ENCODE data around the gene ANP32B. TPM values are rescaled to one million over a fixed set of nuclear protein-coding genes. Genes with fewer than 3 reads are reported as not detected.
"Not testable (repeated sequence)": the region's sequence is repeated elsewhere in the genome, so short reads cannot be mapped to it uniquely, and the experiment has no call there.

ANP32B gene
- total RNA-seq, 6 experiments from 2014 or later: 99.6 to 165 (median 155) TPM

- H3K4me1 Mint-ChIP-seq (ENCODE audit: low read depth): no peaks in the 10 kb centered on the region
- peaks cover 3% of the 10 kb centered on the region for H3K9me3 Mint-ChIP-seq
- no peak for DNase-seq
- peaks cover 2% of the 10 kb centered on the region; the same call in 1 of the 2 replicates for H3K36me3 Mint-ChIP-seq (ENCODE audit: low read depth)
- no peak for TF ChIP-seq CTCF (IDR thresholded peaks at IDR 0.05)
- peaks cover 39% of the 10 kb centered on the region for H3K27me3 Mint-ChIP-seq (ENCODE audit: insufficient read depth)
- no peak overlapping the region for H3K4me3 Mint-ChIP-seq
- no peak overlapping the region for H3K27ac Mint-ChIP-seq
Measured at GRCh38 chr9:97970165-97970564, 13.0 kb upstream of the ANP32B start.

GRCh38 chr9:97972753-97973152 is 10.4 kb upstream of the ANP32B start:
- no peak for TF ChIP-seq CTCF (IDR thresholded peaks at IDR 0.05)
- Mint-ChIP-seq H3K4me3 (no peak overlapping the region), H3K4me1 (ENCODE audit: low read depth) (no peaks in the 10 kb centered on the region), H3K36me3 (ENCODE audit: low read depth) (peaks cover 4% of the 10 kb centered on the region; the same call in 1 of the 2 replicates), H3K9me3 (peaks cover 6% of the 10 kb centered on the region), H3K27ac (no peak overlapping the region), H3K27me3 (ENCODE audit: insufficient read depth) (peaks cover 29% of the 10 kb centered on the region)
- no peak for DNase-seq

GRCh38 chr9:97975376-97975775 is 7.8 kb upstream of the ANP32B start:
- Mint-ChIP-seq H3K4me1 (ENCODE audit: low read depth) (no peaks in the 10 kb centered on the region), H3K27me3 (ENCODE audit: insufficient read depth) (peaks cover 18% of the 10 kb centered on the region), H3K27ac (no peak overlapping the region), H3K4me3 (no peak overlapping the region), H3K36me3 (ENCODE audit: low read depth) (peaks cover 4% of the 10 kb centered on the region; the same call in 1 of the 2 replicates), H3K9me3 (peaks cover 6% of the 10 kb centered on the region)
- no peak for TF ChIP-seq CTCF (IDR thresholded peaks at IDR 0.05)
- DNase-seq: no peak

- not testable (repeated sequence) for H3K9me3 Mint-ChIP-seq; H3K27ac Mint-ChIP-seq; DNase-seq; H3K36me3 Mint-ChIP-seq (ENCODE audit: low read depth); H3K4me1 Mint-ChIP-seq (ENCODE audit: low read depth); H3K4me3 Mint-ChIP-seq
- peaks cover 14% of the 10 kb centered on the region for H3K27me3 Mint-ChIP-seq (ENCODE audit: insufficient read depth)
Measured at GRCh38 chr9:97976633-97977032, 6.5 kb upstream of the ANP32B start.

- DNase-seq: no peak
- peaks cover 4% of the 10 kb centered on the region; the same call in 1 of the 2 replicates for H3K36me3 Mint-ChIP-seq (ENCODE audit: low read depth)
- no peak overlapping the region for H3K4me3 Mint-ChIP-seq
- H3K9me3 Mint-ChIP-seq: peaks cover 6% of the 10 kb centered on the region
- H3K27me3 Mint-ChIP-seq (ENCODE audit: insufficient read depth): peaks cover 6% of the 10 kb centered on the region
- H3K27ac Mint-ChIP-seq: no peak overlapping the region
- TF ChIP-seq CTCF (IDR thresholded peaks at IDR 0.05): no peak
- H3K4me1 Mint-ChIP-seq (ENCODE audit: low read depth): peaks cover 17% of the 10 kb centered on the region
Measured at GRCh38 chr9:97978371-97979130, 4.6 kb upstream of the ANP32B start.

- peaks cover 17% of the 10 kb centered on the region for H3K4me1 Mint-ChIP-seq (ENCODE audit: low read depth)
- TF ChIP-seq CTCF (IDR thresholded peaks at IDR 0.05): no peak
- H3K9me3 Mint-ChIP-seq: peaks cover 5% of the 10 kb centered on the region
- no peak for DNase-seq
- no peak overlapping the region for H3K27ac Mint-ChIP-seq
- no peak overlapping the region for H3K4me3 Mint-ChIP-seq
- peaks cover 4% of the 10 kb centered on the region; the same call in 1 of the 2 replicates for H3K36me3 Mint-ChIP-seq (ENCODE audit: low read depth)
- peaks cover 3% of the 10 kb centered on the region for H3K27me3 Mint-ChIP-seq (ENCODE audit: insufficient read depth)
Measured at GRCh38 chr9:97979788-97980478, 3.2 kb upstream of the ANP32B start.
